Fibroblast of mammary gland (primary cell): ENCODE measurements around the gene LCT.

ENCODE experiments used
- DNase-seq: peaks from one replicate; pipeline ENCODE4 v3.0.0-alpha.2; 2010; ENCODE audit warnings: low read depth
- H3K4me3 ChIP-seq: 2 replicates; pipeline ENCODE4 v1.5.1; 2011; ENCODE audit warnings: low read depth, mild to moderate bottlenecking, low read length, moderate library complexity; ENCODE audit not compliant: control insufficient read depth
- TF ChIP-seq, protein P1 (sequence below): conservative IDR thresholded peaks from 2 replicates; pipeline ENCODE4 v1.5.1; 2011; ENCODE audit warnings: low read depth, low read length, inconsistent platforms; ENCODE audit not compliant: control insufficient read depth, insufficient read depth

The LCT gene

DNA sequence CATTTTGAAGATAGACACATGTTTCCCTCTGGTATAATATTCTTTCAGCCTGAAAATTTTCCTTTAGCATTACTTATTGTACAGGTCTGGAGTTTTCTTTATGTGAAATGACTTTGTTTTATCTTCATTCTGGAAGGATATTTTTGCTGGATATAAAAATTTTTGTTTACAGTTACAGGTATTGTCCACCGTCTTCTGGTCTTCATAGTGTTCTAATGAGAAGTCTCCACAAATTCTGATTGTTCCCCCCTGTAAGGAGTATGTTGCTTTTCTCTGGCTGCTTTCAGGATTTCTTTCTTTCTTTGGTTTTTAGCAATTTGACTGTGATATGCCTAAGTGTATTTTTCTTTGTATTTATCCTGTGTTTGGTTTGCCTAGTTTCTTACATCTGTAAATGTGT, 80.3 kb downstream of the LCT start:
- DNase-seq = no peak
- TF ChIP-seq, protein P1, sequence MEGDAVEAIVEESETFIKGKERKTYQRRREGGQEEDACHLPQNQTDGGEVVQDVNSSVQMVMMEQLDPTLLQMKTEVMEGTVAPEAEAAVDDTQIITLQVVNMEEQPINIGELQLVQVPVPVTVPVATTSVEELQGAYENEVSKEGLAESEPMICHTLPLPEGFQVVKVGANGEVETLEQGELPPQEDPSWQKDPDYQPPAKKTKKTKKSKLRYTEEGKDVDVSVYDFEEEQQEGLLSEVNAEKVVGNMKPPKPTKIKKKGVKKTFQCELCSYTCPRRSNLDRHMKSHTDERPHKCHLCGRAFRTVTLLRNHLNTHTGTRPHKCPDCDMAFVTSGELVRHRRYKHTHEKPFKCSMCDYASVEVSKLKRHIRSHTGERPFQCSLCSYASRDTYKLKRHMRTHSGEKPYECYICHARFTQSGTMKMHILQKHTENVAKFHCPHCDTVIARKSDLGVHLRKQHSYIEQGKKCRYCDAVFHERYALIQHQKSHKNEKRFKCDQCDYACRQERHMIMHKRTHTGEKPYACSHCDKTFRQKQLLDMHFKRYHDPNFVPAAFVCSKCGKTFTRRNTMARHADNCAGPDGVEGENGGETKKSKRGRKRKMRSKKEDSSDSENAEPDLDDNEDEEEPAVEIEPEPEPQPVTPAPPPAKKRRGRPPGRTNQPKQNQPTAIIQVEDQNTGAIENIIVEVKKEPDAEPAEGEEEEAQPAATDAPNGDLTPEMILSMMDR = no peak
- no peak overlapping the region for H3K4me3 ChIP-seq

DNA sequence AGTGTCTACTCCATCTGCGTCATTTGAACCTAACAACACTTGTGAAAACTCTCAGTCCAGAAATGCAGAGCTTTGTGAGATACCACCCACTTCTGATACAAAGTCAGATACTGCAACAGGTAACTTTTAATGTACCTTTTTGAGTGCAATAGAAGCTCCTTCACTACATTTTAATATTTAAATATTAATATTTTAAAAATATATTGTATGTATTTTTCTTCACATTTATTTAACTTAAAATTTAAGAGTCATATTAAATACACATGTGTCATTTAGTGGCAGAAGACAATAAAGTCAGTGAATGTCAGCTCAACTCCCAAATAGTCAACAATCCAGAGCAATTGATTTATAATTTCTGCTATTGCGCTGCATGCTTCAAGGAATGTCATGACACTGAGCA, 81.4 kb downstream of the LCT start:
- TF ChIP-seq, protein P1 = no peak

DNA sequence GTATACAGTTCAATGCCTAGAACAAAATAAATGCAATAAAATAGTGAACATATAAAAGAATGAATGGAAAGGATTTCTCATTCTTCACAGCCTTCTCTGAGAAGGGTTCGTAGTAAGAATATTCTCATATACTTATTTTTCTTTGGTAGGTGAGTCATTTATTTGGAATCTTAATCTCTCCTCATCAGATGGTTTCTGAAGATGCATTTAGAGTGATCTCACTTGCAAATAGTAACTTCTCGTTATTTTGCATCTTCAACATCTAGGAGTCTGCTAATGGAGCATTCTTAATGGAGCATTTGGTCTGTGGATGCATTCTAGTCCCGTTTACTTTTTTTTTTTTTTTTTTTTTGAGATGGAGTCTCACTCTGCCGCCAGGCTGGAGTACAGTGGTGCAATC, 91.4 kb downstream of the LCT start:
- no peak overlapping the region for H3K4me3 ChIP-seq
- peak; percentile 76 for DNase-seq
- TF ChIP-seq, protein P1 = no peak

More for the DNA sequence above, 81.4 kb downstream of the LCT start:
- no peak overlapping the region for H3K4me3 ChIP-seq
- no peak for DNase-seq

DNA sequence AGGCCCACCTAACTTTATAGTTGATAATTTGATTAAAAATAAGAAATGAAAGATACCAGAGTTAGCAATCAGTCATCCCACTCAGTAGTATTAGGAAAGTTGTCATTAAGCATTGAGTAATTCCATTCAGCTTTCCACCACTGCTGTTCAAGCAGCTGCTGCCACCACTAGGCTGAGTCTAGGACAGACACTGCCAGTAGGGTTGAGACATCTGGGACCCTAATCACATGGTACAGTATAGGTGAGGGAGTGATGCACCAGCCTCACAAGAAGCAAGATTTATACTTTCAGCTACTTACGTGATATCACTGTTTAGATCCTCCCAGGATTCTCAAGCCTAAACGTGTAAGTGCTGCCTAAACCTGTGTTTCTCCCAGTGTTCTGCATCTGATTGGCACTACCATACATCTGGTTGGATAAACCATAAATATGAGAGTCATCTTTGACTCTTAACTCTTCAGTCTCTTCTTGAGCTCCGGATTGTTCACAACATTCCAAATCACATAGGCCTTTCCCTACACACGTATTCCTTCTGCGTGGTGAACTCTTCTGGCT, 92.1 kb downstream of the LCT start:
- H3K4me3 ChIP-seq = no peak overlapping the region
- peak; percentile 59 for DNase-seq
- TF ChIP-seq, protein P1 = peak; percentile 23

DNA sequence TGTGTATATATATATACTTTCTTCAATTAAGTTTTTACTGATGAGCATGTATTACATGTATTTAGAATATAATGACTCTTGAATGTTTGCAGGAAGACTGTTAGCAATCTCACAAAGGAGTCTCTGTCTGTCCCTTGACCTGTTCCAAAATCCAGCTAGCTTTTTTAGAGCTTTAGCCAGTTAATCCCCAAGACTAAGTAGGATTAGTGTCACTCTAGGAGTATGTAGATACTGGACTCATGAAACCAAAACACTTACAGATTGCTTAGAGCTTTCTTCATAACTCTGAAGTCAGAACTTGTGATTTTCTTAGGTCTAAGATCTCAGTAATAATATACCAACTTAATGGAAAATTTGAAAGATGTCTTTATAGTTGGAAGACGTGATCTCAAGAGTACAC, 93.1 kb downstream of the LCT start:
- DNase-seq = peak; percentile 2
- H3K4me3 ChIP-seq = no peak overlapping the region
- TF ChIP-seq, protein P1 = no peak

DNA sequence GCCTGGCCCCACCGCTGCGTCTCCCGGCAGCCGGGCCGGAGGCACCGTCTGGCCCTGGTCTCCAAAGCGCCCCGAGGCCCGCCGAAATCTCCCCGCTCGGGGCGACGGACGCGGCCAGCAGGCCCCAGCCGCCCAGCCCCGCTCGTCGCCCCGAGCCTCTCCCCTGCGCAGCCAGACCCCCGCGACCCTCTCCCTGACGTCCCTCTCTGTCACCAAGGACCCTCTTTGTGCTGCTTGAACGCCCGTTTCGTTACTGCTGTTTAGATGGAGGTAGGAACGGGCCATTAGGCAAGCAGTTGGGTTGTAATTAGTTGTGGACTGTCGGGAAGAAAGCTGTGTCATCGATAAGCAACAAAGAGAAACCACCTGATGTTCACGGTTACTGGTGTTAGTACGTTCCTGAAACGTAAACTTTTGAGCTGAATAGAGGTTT, 94.6 kb downstream of the LCT start:
- DNase-seq = peak; percentile 65

More for the DNA sequence above, 94.6 kb downstream of the LCT start:
- H3K4me3 ChIP-seq = peak overlapping the region; percentile 69
- TF ChIP-seq, protein P1 = no peak
